Neuronal stem cell (in vitro differentiated cells): Measurements from ENCODE around the gene GLB1L2.
A peak's percentile ranks its signal among the peaks of the same experiment; 100 is the strongest.
"Not testable (repeated sequence)": the region's sequence is repeated elsewhere in the genome, so short reads cannot be mapped to it uniquely, and the experiment has no call there.

Source experiments
- DNase-seq: peaks from one replicate; pipeline ENCODE4 v3.0.0-alpha.2; 2013; ENCODE audit warnings: low spot score
- H2AFZ ChIP-seq: one replicate; pipeline ENCODE4 v1.6.1; 2013; ENCODE audit warnings: mild to moderate bottlenecking, low read length, inconsistent platforms
- H2AK5ac ChIP-seq: 2 replicates; pipeline ENCODE4 v1.6.1; 2013; ENCODE audit warnings: low read depth, mild to moderate bottlenecking, inconsistent platforms, low read length, moderate library complexity, mixed read lengths
- H2BK120ac ChIP-seq: 2 replicates; pipeline ENCODE4 v1.6.1; 2013; ENCODE audit warnings: low read depth, mild to moderate bottlenecking, inconsistent platforms, low read length, moderate library complexity, mixed read lengths
- H2BK12ac ChIP-seq: one replicate; pipeline ENCODE4 v1.6.1; 2013; ENCODE audit warnings: low read length, inconsistent platforms
- H2BK15ac ChIP-seq: 2 replicates; pipeline ENCODE4 v1.6.1; 2013; ENCODE audit warnings: mild to moderate bottlenecking, low read length, inconsistent platforms, mixed read lengths
- H2BK5ac ChIP-seq: one replicate; pipeline ENCODE4 v1.6.1; 2013; ENCODE audit warnings: inconsistent platforms, mild to moderate bottlenecking, low read length, moderate library complexity
- H3K14ac ChIP-seq: one replicate; pipeline ENCODE4 v1.6.1; 2013; ENCODE audit warnings: low read length, inconsistent platforms
- H3K18ac ChIP-seq: 2 replicates; pipeline ENCODE4 v1.6.1; 2013; ENCODE audit warnings: low read length, inconsistent platforms
- H3K23ac ChIP-seq: 2 replicates; pipeline ENCODE4 v1.6.1; 2013; ENCODE audit warnings: low read depth, mild to moderate bottlenecking, mixed read lengths, low read length, inconsistent platforms; ENCODE audit not compliant: poor library complexity
- H3K27ac ChIP-seq: replicated peaks from 3 replicates; pipeline ENCODE4 v1.5.1; 2013; ENCODE audit warnings: low read length, inconsistent platforms
- H3K27me3 ChIP-seq, 3 experiments: 2 replicates each; pipeline ENCODE4 v1.6.1; 2013; ENCODE audit warnings: low read length in 3 of 3, mild to moderate bottlenecking in 2 of 3, inconsistent platforms in 1 of 3, low read depth in 1 of 3, mixed read lengths in 1 of 3, moderate library complexity in 1 of 3; ENCODE audit not compliant: control insufficient read depth in 3 of 3, insufficient read depth in 3 of 3
- H3K36me3 ChIP-seq, 2 donors: replicated peaks in 1 of 2; 2 replicates each; pipeline ENCODE4 v1.6.1; 2013; ENCODE audit warnings: low read length in 2 of 2; ENCODE audit not compliant: control insufficient read depth in 2 of 2, insufficient read depth in 2 of 2
- H3K4ac ChIP-seq: 2 replicates; pipeline ENCODE4 v1.6.1; 2013; ENCODE audit warnings: inconsistent platforms, mild to moderate bottlenecking, low read length, moderate library complexity
- H3K4me1 ChIP-seq, 2 donors: 1 replicate in 1 of 2; 2 replicates in 1 of 2; pipeline ENCODE4 v1.6.1; 2013; ENCODE audit warnings: low read length in 2 of 2, low read depth in 1 of 2; ENCODE audit not compliant: control insufficient read depth in 2 of 2, insufficient read depth in 1 of 2
- H3K4me2 ChIP-seq: one replicate; pipeline ENCODE4 v1.6.1; 2013; ENCODE audit warnings: mild to moderate bottlenecking, low read length, inconsistent platforms; ENCODE audit not compliant: insufficient read depth, poor library complexity, severe bottlenecking
- H3K4me3 ChIP-seq, 2 donors: 2 replicates each; pipeline ENCODE4 v1.5.1; 2013; ENCODE audit warnings: low read length in 2 of 2, mild to moderate bottlenecking in 2 of 2, inconsistent platforms in 1 of 2, moderate library complexity in 1 of 2
- H3K79me1 ChIP-seq: one replicate; pipeline ENCODE4 v1.6.1; 2013; ENCODE audit warnings: low read depth, mild to moderate bottlenecking, inconsistent platforms, low read length, moderate library complexity
- H3K9ac ChIP-seq: one replicate; pipeline ENCODE4 v1.6.1; 2013; ENCODE audit warnings: mild to moderate bottlenecking, low read depth, low read length, inconsistent platforms; ENCODE audit not compliant: poor library complexity
- H3K9me3 ChIP-seq, 2 donors: replicated peaks in 1 of 2; 2 replicates each; pipeline versions ENCODE3 to v1.6.1; 2013; ENCODE audit warnings: low read length in 2 of 2, mild to moderate bottlenecking in 2 of 2, inconsistent platforms in 1 of 2, low read depth in 1 of 2, mixed read lengths in 1 of 2, moderate library complexity in 1 of 2; ENCODE audit not compliant: control insufficient read depth in 2 of 2, insufficient read depth in 1 of 2
- H4K8ac ChIP-seq: one replicate; pipeline ENCODE4 v1.6.1; 2013; ENCODE audit warnings: low read depth, mild to moderate bottlenecking, inconsistent platforms, low read length, moderate library complexity
- H4K91ac ChIP-seq: one replicate; pipeline ENCODE4 v1.6.1; 2013; ENCODE audit warnings: low read length, low read depth, mild to moderate bottlenecking, inconsistent platforms; ENCODE audit not compliant: poor library complexity
- WGBS, 2 donors: extraction: QIAGEN DNeasy Blood & Tissue Kit; methylation state at CpG; one replicate each; pipeline ENCODE4 v1.1.7; 2013; ENCODE audit warnings: missing lambda C conversion rate in 2 of 2, mixed read lengths in 1 of 2; ENCODE audit not compliant: insufficient read length in 2 of 2, insufficient replicate concordance in 1 of 2; ENCODE audit errors: extremely low coverage in 2 of 2; 5-methylcytosine and 5-hydroxymethylcytosine counted together

GLB1L2 gene

GRCh38 chr11:134284349-134284748 is 47.4 kb upstream of the GLB1L2 start:
- H3K9me3 ChIP-seq, H3K23ac ChIP-seq, H3K14ac ChIP-seq, H3K4me2 ChIP-seq, H3K4me1 ChIP-seq, H2BK12ac ChIP-seq, H3K18ac ChIP-seq, H3K27ac ChIP-seq, H3K4me3 ChIP-seq, H4K8ac ChIP-seq, H2BK120ac ChIP-seq, H3K79me1 ChIP-seq, H3K36me3 ChIP-seq, H3K9ac ChIP-seq, H4K91ac ChIP-seq, DNase-seq, H2BK15ac ChIP-seq, H3K4ac ChIP-seq, H2BK5ac ChIP-seq, H2AFZ ChIP-seq, H2AK5ac ChIP-seq: not testable (repeated sequence)
- no CpG with 5 or more reads among the region's 5 CpGs for WGBS, 2 donors
- H3K27me3 ChIP-seq, result peaks cover 0 to 48% (median 0%) of the 10 kb centered on the region in 3 experiments

DNA sequence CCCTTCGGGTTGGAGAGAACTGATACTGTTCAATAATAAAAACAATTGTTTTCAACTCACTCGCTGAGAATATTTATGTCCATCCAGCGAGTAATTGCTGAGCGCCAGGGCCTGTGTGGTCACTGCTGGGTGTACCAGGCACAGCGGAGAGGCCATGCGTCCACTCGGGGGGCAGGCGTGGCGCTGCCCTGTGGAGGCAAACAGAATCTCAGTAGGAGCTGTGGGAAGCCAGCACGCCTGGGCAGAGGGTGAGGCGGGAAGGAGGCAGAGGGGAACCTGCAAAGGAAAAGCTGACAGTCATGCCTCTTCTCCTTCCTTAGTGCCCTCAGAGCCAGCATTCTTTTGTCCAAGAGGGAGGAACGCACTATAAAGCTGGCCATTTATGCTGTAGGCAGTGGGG is 44.2 kb upstream of the GLB1L2 start:
- H3K4me1 ChIP-seq, result no peaks in the 10 kb centered on the region
- H3K27ac ChIP-seq, result no peak overlapping the region
- no peak overlapping the region for H3K9ac ChIP-seq
- no peak overlapping the region for H2BK5ac ChIP-seq
- H3K4me3 ChIP-seq, result no peak overlapping the region
- H3K14ac ChIP-seq, result no peak overlapping the region
- no peak overlapping the region for H3K4me2 ChIP-seq
- WGBS, 2 donors, result no CpG with 5 or more reads among the region's 12 CpGs
- no peak overlapping the region for H2AK5ac ChIP-seq
- no peaks in the 10 kb centered on the region for H3K79me1 ChIP-seq
- H3K4ac ChIP-seq, result no peak overlapping the region
- peaks cover 0 to 39% (median 0%) of the 10 kb centered on the region in 3 experiments for H3K27me3 ChIP-seq
- H3K18ac ChIP-seq, result no peak overlapping the region
- DNase-seq, result no peak
- H4K91ac ChIP-seq, result no peak overlapping the region
- no peak overlapping the region for H2BK120ac ChIP-seq
- H2AFZ ChIP-seq, result peak overlapping the region; percentile 17
- no peaks in the 10 kb centered on the region for H3K36me3 ChIP-seq
- H3K9me3 ChIP-seq, result no peaks in the 10 kb centered on the region
- H2BK12ac ChIP-seq, result no peak overlapping the region
- no peak overlapping the region for H2BK15ac ChIP-seq
- H3K23ac ChIP-seq, result no peak overlapping the region
- no peak overlapping the region for H4K8ac ChIP-seq

DNA sequence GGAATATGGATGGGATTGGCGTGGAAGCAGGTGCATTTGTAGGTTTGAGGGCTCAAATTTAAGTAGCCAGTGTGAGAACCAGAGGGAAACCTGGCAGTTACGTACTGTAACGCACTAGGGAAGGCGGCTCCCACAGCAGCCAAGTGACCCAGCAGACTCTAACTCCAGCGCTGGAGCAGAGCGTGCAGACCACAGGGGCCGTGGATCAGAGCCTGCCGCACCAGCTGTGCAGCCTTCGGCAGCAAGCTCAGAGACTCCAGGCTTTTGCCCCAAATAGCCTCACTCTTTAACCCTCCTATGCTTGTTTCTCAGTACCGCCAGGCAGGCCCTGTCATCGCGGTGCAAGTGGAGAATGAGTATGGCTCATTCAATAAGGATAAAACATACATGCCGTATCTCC is 43.3 kb upstream of the GLB1L2 start:
- H3K79me1 ChIP-seq, result no peaks in the 10 kb centered on the region
- no peak for DNase-seq
- no peak overlapping the region for H2BK120ac ChIP-seq
- no peak overlapping the region for H2BK5ac ChIP-seq
- H3K4me2 ChIP-seq, result no peak overlapping the region
- H2AK5ac ChIP-seq, result no peak overlapping the region
- H2AFZ ChIP-seq, result no peak overlapping the region
- no peaks in the 10 kb centered on the region for H3K9me3 ChIP-seq
- H3K27ac ChIP-seq, result no peak overlapping the region
- H3K23ac ChIP-seq, result no peak overlapping the region
- H3K36me3 ChIP-seq, result no peaks in the 10 kb centered on the region
- no peak overlapping the region for H3K18ac ChIP-seq
- no peak overlapping the region for H2BK12ac ChIP-seq
- peaks cover 0 to 42% (median 0%) of the 10 kb centered on the region in 3 experiments for H3K27me3 ChIP-seq
- no peak overlapping the region for H2BK15ac ChIP-seq
- no peak overlapping the region for H4K91ac ChIP-seq
- no peak overlapping the region for H3K14ac ChIP-seq
- no peak overlapping the region for H3K4me3 ChIP-seq
- H4K8ac ChIP-seq, result no peak overlapping the region
- H3K4ac ChIP-seq, result no peak overlapping the region
- H3K4me1 ChIP-seq, result no peaks in the 10 kb centered on the region
- no CpG with 5 or more reads among the region's 13 CpGs for WGBS, 2 donors
- H3K9ac ChIP-seq, result no peak overlapping the region

- no peak overlapping the region for H3K4me3 ChIP-seq
- H2BK5ac ChIP-seq, result no peak overlapping the region
- WGBS, 2 donors, result no CpG with 5 or more reads among the region's 4 CpGs
- H3K4me1 ChIP-seq, result no peaks in the 10 kb centered on the region
- no peak overlapping the region for H3K23ac ChIP-seq
- no peaks in the 10 kb centered on the region for H3K36me3 ChIP-seq
- no peak overlapping the region for H3K27ac ChIP-seq
- H3K4me2 ChIP-seq, result no peak overlapping the region
- H3K9me3 ChIP-seq, result no peaks in the 10 kb centered on the region
- no peaks in the 10 kb centered on the region for H3K79me1 ChIP-seq
- peaks cover 0 to 35% (median 0%) of the 10 kb centered on the region in 3 experiments for H3K27me3 ChIP-seq
- H3K4ac ChIP-seq, result no peak overlapping the region
- no peak overlapping the region for H2BK15ac ChIP-seq
- no peak overlapping the region for H2BK120ac ChIP-seq
- H2BK12ac ChIP-seq, result no peak overlapping the region
- H2AK5ac ChIP-seq, result no peak overlapping the region
- H3K14ac ChIP-seq, result no peak overlapping the region
- DNase-seq, result no peak
- H2AFZ ChIP-seq, result peak overlapping the region; percentile 60
- H3K18ac ChIP-seq, result no peak overlapping the region
- H4K8ac ChIP-seq, result no peak overlapping the region
- H4K91ac ChIP-seq, result no peak overlapping the region
- H3K9ac ChIP-seq, result no peak overlapping the region
Measured at GRCh38 chr11:134289167-134289566, 42.6 kb upstream of the GLB1L2 start.
